ENCODE data around the gene CRTAC1. TPM values are rescaled to one million over a fixed set of nuclear protein-coding genes. Genes with fewer than 3 reads are reported as not detected.

Gene CRTAC1
- total and polyA plus RNA-seq, 9 of the 15 experiments (the other 6 are each of a cell fraction or from before 2014, with no cell fraction given), result not detected

- ChIA-PET POLR2A (interaction anchor here (1.2 kb wide), 1 partner anchor 13 kb away, joined by 3 read pairs; no protein-coding TSS in a partner anchor), CTCF (ENCODE audit: low intra/inter-chr PET ratio) (no interaction called here)
- in situ Hi-C loops (cut with MboI), result no loop called here
- FAIRE-seq (no peak), DNase-seq (ENCODE audit: extremely low read depth in 1 of 4, low spot score in 3 of 4) (no peak), ATAC-seq (no peak)
- WGBS (ENCODE audit: insufficient coverage, low coverage, missing lambda C conversion rate), result 0% methylated on average over 5 of the region's 6 CpGs
- H3K4me3 ChIP-seq, result no peak overlapping the region
- H3K4me1 ChIP-seq (replicated peaks in 1 of 2; ENCODE audit: control insufficient read depth in 2 of 2, insufficient read depth in 2 of 2, low read length in 2 of 2), result no peaks in the 10 kb centered on the region
- intact Hi-C loops (cut with micrococcal nuclease), result no loop called here
- no peaks in the 10 kb centered on the region for H3K79me2 ChIP-seq (ENCODE audit: control insufficient read depth, insufficient read depth, low read length)
- H2AFZ ChIP-seq (ENCODE audit: low read depth, low read length), result no peak overlapping the region
- no peaks in the 10 kb centered on the region for H3K36me3 ChIP-seq (ENCODE audit: control insufficient read depth, insufficient read depth, low read length)
- H3K27me3 ChIP-seq (ENCODE audit: control insufficient read depth in 2 of 2, insufficient read depth in 2 of 2, low read length in 2 of 2), result peaks cover 0 to 6% of the 10 kb centered on the region in 2 experiments; a peak in 1 of 5 replicates
- TF ChIP-seq RHOXF2B (CRISPR knock-in tag; conservative IDR thresholded peaks at IDR 0.05) (no peak), ZNF507 (tag; conservative IDR thresholded peaks at IDR 0.05) (no peak), TCF15 (CRISPR knock-in tag; IDR thresholded peaks at IDR 0.05) (no peak), TGIF2 (CRISPR knock-in tag; IDR thresholded peaks at IDR 0.05) (no peak), ZNF431 (CRISPR knock-in tag; IDR thresholded peaks at IDR 0.05) (no peak)
- no peaks in the 10 kb centered on the region for H4K20me1 ChIP-seq (replicated peaks; ENCODE audit: control insufficient read depth, insufficient read depth, low read length)
- no peak overlapping the region for H3K4me2 ChIP-seq (ENCODE audit: insufficient read depth, low read length)
- no TSS peak for BruUV-seq (replicated peaks)
- no peaks in the 10 kb centered on the region for H3K9me1 ChIP-seq (ENCODE audit: control insufficient read depth, insufficient read depth, low read length)
- H3K27ac ChIP-seq (ENCODE audit: extremely low read depth, low read depth, low read length), result no peak overlapping the region
- H3K9ac ChIP-seq (ENCODE audit: insufficient read depth in 1 of 2, low read depth in 2 of 2, low read length in 2 of 2), result no peak overlapping the region
- H3K9me3 ChIP-seq (replicated peaks; ENCODE audit: control insufficient read depth, insufficient read depth, low read depth, low read length), result no peaks in the 10 kb centered on the region
These were observed 32.0 kb upstream of the CRTAC1 start for GRCh38 chr10:98062424-98062823.

DNA sequence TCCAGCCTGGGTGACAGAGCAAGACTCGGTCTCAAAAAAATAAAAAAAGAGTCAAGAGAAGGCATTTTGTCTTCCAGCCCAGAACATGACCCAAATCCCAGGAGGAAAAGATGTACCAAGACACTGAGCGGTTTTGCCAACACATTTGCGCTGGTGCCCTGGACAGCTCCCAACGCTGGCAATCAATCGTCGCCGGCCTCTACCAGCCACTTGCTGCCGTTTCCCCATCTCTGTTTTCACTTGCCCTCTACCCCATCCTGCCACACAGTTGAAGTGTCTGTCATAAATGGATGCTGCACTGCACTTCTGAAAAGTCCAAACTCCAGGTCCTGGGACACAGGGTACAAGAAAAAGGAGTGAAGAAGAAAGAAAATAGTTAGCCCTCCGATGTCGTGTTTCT, 29.7 kb upstream of the CRTAC1 start:
- in situ Hi-C loops (cut with MboI) (no loop called here), intact Hi-C loops (cut with micrococcal nuclease) (no loop called here)
- H3K79me2 ChIP-seq (ENCODE audit: control insufficient read depth, insufficient read depth, low read length), result no peaks in the 10 kb centered on the region
- DNase-seq (ENCODE audit: extremely low read depth in 1 of 4, low spot score in 3 of 4) (no peak), FAIRE-seq (no peak), ATAC-seq (no peak)
- H3K4me1 ChIP-seq (replicated peaks in 1 of 2; ENCODE audit: control insufficient read depth in 2 of 2, insufficient read depth in 2 of 2, low read length in 2 of 2), result no peaks in the 10 kb centered on the region
- peaks cover 0 to 6% of the 10 kb centered on the region in 2 experiments; a peak in 1 of 5 replicates for H3K27me3 ChIP-seq (ENCODE audit: control insufficient read depth in 2 of 2, insufficient read depth in 2 of 2, low read length in 2 of 2)
- no peak overlapping the region for H3K4me2 ChIP-seq (ENCODE audit: insufficient read depth, low read length)
- ChIA-PET CTCF (ENCODE audit: low intra/inter-chr PET ratio) (no interaction called here), POLR2A (interaction anchor here (1.3 kb wide), 1 partner anchor 111 kb away, joined by 3 read pairs; no protein-coding TSS in a partner anchor)
- no peak overlapping the region for H2AFZ ChIP-seq (ENCODE audit: low read depth, low read length)
- no peak overlapping the region for H3K27ac ChIP-seq (ENCODE audit: extremely low read depth, low read depth, low read length)
- no peaks in the 10 kb centered on the region; the same call in 1 of the 2 replicates for H4K20me1 ChIP-seq (replicated peaks; ENCODE audit: control insufficient read depth, insufficient read depth, low read length)
- no peaks in the 10 kb centered on the region for H3K9me1 ChIP-seq (ENCODE audit: control insufficient read depth, insufficient read depth, low read length)
- no peak overlapping the region for H3K4me3 ChIP-seq
- no peak overlapping the region for H3K9ac ChIP-seq (ENCODE audit: insufficient read depth in 1 of 2, low read depth in 2 of 2, low read length in 2 of 2)
- H3K36me3 ChIP-seq (ENCODE audit: control insufficient read depth, insufficient read depth, low read length), result no peaks in the 10 kb centered on the region
- H3K9me3 ChIP-seq (replicated peaks; ENCODE audit: control insufficient read depth, insufficient read depth, low read depth, low read length), result no peaks in the 10 kb centered on the region
- whole genome bisulfite sequencing (ENCODE audit: insufficient coverage, low coverage, missing lambda C conversion rate), result 0% methylated on average over 10 of the region's 10 CpGs
- no TSS peak for BruUV-seq (replicated peaks)
- TF ChIP-seq MTF1 (CRISPR knock-in tag; IDR thresholded peaks at IDR 0.05; ENCODE audit: borderline replicate concordance) (no peak), FOXK2 (conservative IDR thresholded peaks at IDR 0.05 in 1 of 2, IDR thresholded peaks at IDR 0.05 in 1 of 2; ENCODE audit: low read depth in 2 of 2) (no peak), RBM22 (IDR thresholded peaks at IDR 0.05; ENCODE audit: low read depth, low read length, poor library complexity, severe bottlenecking) (no peak), ZNF280B (CRISPR knock-in tag; IDR thresholded peaks at IDR 0.05) (no peak), FUS (optimal IDR thresholded peaks at IDR 0.05; ENCODE audit: low read depth, low read length) (no peak), TAF15 (IDR thresholded peaks at IDR 0.05; ENCODE audit: low read depth, low read length) (no peak), HMGXB4 (CRISPR knock-in tag; IDR thresholded peaks at IDR 0.05) (no peak), ZBTB17 (CRISPR knock-in tag; IDR thresholded peaks at IDR 0.05) (no peak)
